ENCODE results near the gene NEAT1.

The NEAT1 gene

GRCh38 chr11:65491163-65491465, 68.5 kb downstream of the NEAT1 start:
- no peak for TF ChIP-seq CTCF (IDR thresholded peaks at IDR 0.05; ENCODE audit: extremely low read depth, missing control alignments)
- DNase-seq (ENCODE audit: low spot score), result no peak

GRCh38 chr11:65491614-65492386, 69.2 kb downstream of the NEAT1 start:
- no peak for DNase-seq (ENCODE audit: low spot score)
- no peak for TF ChIP-seq CTCF (IDR thresholded peaks at IDR 0.05; ENCODE audit: extremely low read depth, missing control alignments)

- TF ChIP-seq CTCF (IDR thresholded peaks at IDR 0.05; ENCODE audit: extremely low read depth, missing control alignments), result no peak
- DNase-seq (ENCODE audit: low spot score), result no peak
These were observed 69.7 kb downstream of the NEAT1 start for GRCh38 chr11:65492387-65492636.

- no peak for DNase-seq (ENCODE audit: low spot score)
These were observed 70.2 kb downstream of the NEAT1 start for GRCh38 chr11:65492637-65493366.

GRCh38 chr11:65493367-65494176, 71.0 kb downstream of the NEAT1 start:
- TF ChIP-seq CTCF (IDR thresholded peaks at IDR 0.05; ENCODE audit: extremely low read depth, missing control alignments), result no peak
- DNase-seq (ENCODE audit: low spot score), result no peak

More at GRCh38 chr11:65492637-65493366, 70.2 kb downstream of the NEAT1 start:
- no peak for TF ChIP-seq CTCF (IDR thresholded peaks at IDR 0.05; ENCODE audit: extremely low read depth, missing control alignments)
